ENCODE results near the gene ALDH18A1. TPM values are rescaled to one million over a fixed set of nuclear protein-coding genes. Genes with fewer than 3 reads are reported as not detected.

ALDH18A1 gene
- total and polyA plus RNA-seq, 8 donors = 48.2 to 72.0 (median 58.1) TPM

DNA sequence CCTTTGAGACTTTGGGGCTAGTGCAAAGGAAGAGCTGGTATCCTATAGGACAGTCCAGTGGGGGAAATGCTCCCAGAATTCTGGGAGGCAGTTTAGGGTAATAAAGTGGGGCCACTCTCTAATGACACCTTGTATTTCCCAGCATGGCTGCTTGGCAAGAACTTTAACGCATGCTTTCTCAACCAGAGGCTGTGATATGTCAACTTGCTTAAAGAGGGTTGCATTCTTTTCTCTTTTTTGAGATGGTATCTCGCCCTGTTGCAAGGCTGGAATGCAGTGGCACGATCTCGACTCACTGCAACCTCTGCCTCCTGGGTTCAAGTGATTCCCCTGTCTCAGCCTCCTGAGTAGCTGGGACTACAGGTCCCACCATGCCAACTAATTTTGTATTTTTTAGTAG, 38.4 kb downstream of the ALDH18A1 start:
- Histone ChIP-seq H3K36me3 (peaks cover 0 to 81% of the 10 kb centered on the region in 2 donors), H3K27ac (no peak overlapping the region), H3K4me3 (no peak overlapping the region), H3K4me1 (no peaks in the 10 kb centered on the region), H3K9me3 (no peaks in the 10 kb centered on the region), H3K27me3 (no peaks in the 10 kb centered on the region)
- ATAC-seq (no peak), DNase-seq (no peak)
- TF ChIP-seq, protein P1, sequence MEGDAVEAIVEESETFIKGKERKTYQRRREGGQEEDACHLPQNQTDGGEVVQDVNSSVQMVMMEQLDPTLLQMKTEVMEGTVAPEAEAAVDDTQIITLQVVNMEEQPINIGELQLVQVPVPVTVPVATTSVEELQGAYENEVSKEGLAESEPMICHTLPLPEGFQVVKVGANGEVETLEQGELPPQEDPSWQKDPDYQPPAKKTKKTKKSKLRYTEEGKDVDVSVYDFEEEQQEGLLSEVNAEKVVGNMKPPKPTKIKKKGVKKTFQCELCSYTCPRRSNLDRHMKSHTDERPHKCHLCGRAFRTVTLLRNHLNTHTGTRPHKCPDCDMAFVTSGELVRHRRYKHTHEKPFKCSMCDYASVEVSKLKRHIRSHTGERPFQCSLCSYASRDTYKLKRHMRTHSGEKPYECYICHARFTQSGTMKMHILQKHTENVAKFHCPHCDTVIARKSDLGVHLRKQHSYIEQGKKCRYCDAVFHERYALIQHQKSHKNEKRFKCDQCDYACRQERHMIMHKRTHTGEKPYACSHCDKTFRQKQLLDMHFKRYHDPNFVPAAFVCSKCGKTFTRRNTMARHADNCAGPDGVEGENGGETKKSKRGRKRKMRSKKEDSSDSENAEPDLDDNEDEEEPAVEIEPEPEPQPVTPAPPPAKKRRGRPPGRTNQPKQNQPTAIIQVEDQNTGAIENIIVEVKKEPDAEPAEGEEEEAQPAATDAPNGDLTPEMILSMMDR (IDR thresholded peaks at IDR 0.05) = no peak
- intact Hi-C loops (cut with DNase I) = no loop called here

DNA sequence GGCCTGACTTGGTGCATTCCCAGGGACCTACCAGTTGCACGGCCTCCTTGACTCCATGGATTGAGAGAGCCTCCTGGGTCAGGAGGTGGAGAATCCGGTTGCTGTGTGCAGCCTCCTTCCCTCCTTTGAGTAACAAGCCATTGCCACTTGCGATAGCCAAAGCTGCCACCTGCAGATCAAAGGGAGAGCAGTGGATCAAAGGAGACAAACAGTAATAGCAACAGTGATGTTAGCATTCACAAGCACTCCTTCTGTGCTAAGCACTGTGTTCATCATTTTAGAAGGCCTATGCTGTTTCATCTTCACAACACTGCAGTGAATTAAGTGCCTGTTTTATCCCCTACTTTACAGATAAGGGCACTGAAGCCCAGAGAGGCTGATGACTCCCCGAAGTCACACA, 40.1 kb downstream of the ALDH18A1 start:
- no peak overlapping the region for H3K27ac ChIP-seq
- H3K36me3 ChIP-seq = peaks cover 0 to 96% of the 10 kb centered on the region in 2 donors
- intact Hi-C loops (cut with DNase I) = no loop called here
- no peak overlapping the region for H3K4me3 ChIP-seq
- no peaks in the 10 kb centered on the region for H3K4me1 ChIP-seq
- TF ChIP-seq, protein P1 (IDR thresholded peaks at IDR 0.05) = no peak
- ATAC-seq (no peak), DNase-seq (no peak)
- H3K27me3 ChIP-seq = no peaks in the 10 kb centered on the region
- no peaks in the 10 kb centered on the region for H3K9me3 ChIP-seq

DNA sequence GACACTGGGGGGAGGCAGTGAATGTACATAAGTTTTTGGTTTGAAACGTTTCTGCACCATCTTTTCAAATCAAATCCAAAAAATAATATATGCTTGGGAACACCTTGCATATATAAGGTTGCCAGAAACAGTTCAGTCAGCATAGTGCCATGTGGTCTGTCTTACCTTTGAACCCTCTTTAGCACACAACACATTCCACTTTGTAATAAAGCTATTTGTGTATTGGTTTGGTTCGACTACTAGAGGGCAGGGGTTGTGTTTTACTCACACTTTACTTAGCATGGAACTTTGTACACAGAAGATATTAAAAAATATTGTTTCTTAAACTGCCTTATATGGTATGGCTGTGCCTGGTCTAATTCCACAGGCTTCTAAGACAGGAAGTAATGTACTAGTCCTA, 43.2 kb downstream of the ALDH18A1 start:
- Histone ChIP-seq H3K4me3 (no peak overlapping the region), H3K27me3 (no peaks in the 10 kb centered on the region), H3K36me3 (peaks cover 0 to 99% of the 10 kb centered on the region in 2 donors), H3K4me1 (no peaks in the 10 kb centered on the region), H3K27ac (no peak overlapping the region), H3K9me3 (no peaks in the 10 kb centered on the region)
- TF ChIP-seq, protein P1 (IDR thresholded peaks at IDR 0.05) = no peak
- no peak for ATAC-seq
- intact Hi-C loops (cut with DNase I) = no loop called here
- no peak for DNase-seq

DNA sequence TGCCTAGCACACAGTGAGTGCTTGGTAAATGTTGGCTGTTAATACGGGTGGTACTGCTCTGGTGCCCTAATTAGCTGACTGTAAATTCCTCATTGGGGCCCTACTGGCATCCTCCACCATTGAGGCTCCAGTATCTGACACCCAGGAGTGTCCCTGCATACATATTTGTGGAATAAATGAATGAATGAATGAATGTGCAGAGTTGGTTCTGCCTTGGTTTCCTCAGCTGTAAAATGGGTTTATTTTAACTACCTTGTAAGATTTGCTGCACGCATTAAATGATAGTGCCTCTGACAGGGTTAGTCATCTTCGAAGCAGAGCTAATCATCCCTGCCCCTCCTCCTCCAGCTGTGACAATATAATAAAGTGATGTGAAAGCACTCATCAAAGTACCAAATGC, 45.8 kb downstream of the ALDH18A1 start:
- TF ChIP-seq, protein P1 (IDR thresholded peaks at IDR 0.05) = no peak
- Histone ChIP-seq H3K4me3 (no peak overlapping the region), H3K27ac (no peak overlapping the region), H3K4me1 (no peaks in the 10 kb centered on the region), H3K27me3 (no peaks in the 10 kb centered on the region), H3K36me3 (peaks cover 0 to 99% of the 10 kb centered on the region in 2 donors), H3K9me3 (no peaks in the 10 kb centered on the region)
- ATAC-seq (no peak), DNase-seq (no peak)
- intact Hi-C loops (cut with DNase I) = no loop called here

DNA sequence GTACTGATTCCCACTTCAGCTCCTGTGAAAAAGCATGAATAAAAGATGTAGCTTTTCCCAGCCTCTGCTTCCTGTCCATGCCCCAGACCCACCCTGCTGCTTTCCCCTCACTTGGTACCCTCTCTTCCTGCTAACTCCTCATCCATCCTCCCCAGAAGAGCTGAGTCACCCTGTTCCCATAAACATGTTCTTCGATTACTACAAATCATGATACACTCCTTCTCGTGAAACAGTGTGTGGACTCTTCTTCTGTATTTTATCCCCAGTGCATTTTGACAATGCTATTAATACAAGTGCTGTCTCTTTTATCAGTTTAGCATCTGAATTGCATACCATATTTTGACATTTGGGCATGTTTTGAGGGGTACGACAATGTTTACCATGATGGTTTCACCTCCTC, 49.6 kb downstream of the ALDH18A1 start:
- DNase-seq = no peak
- intact Hi-C loops (cut with DNase I) = no loop called here
- H3K27ac ChIP-seq = no peak overlapping the region
- TF ChIP-seq, protein P1 (IDR thresholded peaks at IDR 0.05) = no peak
- ATAC-seq = no peak
- no peaks in the 10 kb centered on the region for H3K9me3 ChIP-seq
- no peak overlapping the region for H3K4me3 ChIP-seq
- no peaks in the 10 kb centered on the region for H3K27me3 ChIP-seq
- H3K4me1 ChIP-seq = no peaks in the 10 kb centered on the region
- H3K36me3 ChIP-seq = peaks cover 0 to 68% of the 10 kb centered on the region in 2 donors

Measured in left lung (tissue), 10 donors.